H9 (cell line): ENCODE measurements around the gene CAPN12. TPM values are rescaled to one million over a fixed set of nuclear protein-coding genes. Genes with fewer than 3 reads are reported as not detected.
A peak's percentile ranks its signal among the peaks of the same experiment; 100 is the strongest.

Experiments
- DNase-seq: peaks from one replicate; pipeline ENCODE4 v3.0.0-alpha.2; 2017
- H2AFZ ChIP-seq: one replicate; pipeline ENCODE4 v1.6.1; 2013; ENCODE audit warnings: mild to moderate bottlenecking, low read length, control low read depth, moderate library complexity
- H2AK5ac ChIP-seq: 2 replicates; pipeline ENCODE4 v1.6.1; 2013; ENCODE audit warnings: low read length, control low read depth, mixed read lengths; ENCODE audit not compliant: insufficient read length
- H2BK120ac ChIP-seq: one replicate; pipeline ENCODE4 v1.6.1; 2013; ENCODE audit warnings: low read depth, mild to moderate bottlenecking, low read length, control low read depth, inconsistent platforms; ENCODE audit not compliant: poor library complexity, severe bottlenecking
- H2BK12ac ChIP-seq: 2 replicates; pipeline ENCODE4 v1.6.1; 2013; ENCODE audit warnings: low read length, control low read depth, mixed read lengths, low read depth; ENCODE audit not compliant: insufficient read length
- H2BK15ac ChIP-seq: 2 replicates; pipeline ENCODE4 v1.6.1; 2013; ENCODE audit warnings: low read depth, low read length, control low read depth
- H2BK20ac ChIP-seq: one replicate; pipeline ENCODE4 v1.6.1; 2013; ENCODE audit warnings: low read depth, mild to moderate bottlenecking, low read length, control low read depth, inconsistent platforms; ENCODE audit not compliant: poor library complexity, severe bottlenecking
- H2BK5ac ChIP-seq: 2 replicates; pipeline ENCODE4 v1.6.1; 2013; ENCODE audit warnings: low read length, control low read depth, mixed read lengths; ENCODE audit not compliant: insufficient read length
- H3K14ac ChIP-seq: 2 replicates; pipeline ENCODE4 v1.6.1; 2013; ENCODE audit warnings: low read length, control low read depth; ENCODE audit not compliant: insufficient read depth
- H3K18ac ChIP-seq: 2 replicates; pipeline ENCODE4 v1.6.1; 2013; ENCODE audit warnings: low read depth, mild to moderate bottlenecking, mixed read lengths, low read length, control low read depth; ENCODE audit not compliant: insufficient read length
- H3K23ac ChIP-seq: 2 replicates; pipeline ENCODE4 v1.6.1; 2013; ENCODE audit warnings: low read length, control low read depth, mixed read lengths, low read depth; ENCODE audit not compliant: insufficient read length
- H3K23me2 ChIP-seq: 2 replicates; pipeline ENCODE4 v1.6.1; 2013; ENCODE audit warnings: low read depth, mild to moderate bottlenecking, mixed read lengths, low read length, control low read depth; ENCODE audit not compliant: insufficient read length, poor library complexity, severe bottlenecking
- H3K27ac ChIP-seq: 2 replicates; pipeline ENCODE4 v1.5.1; 2013; ENCODE audit warnings: low read length, control low read depth, mixed read lengths, low read depth; ENCODE audit not compliant: insufficient read length
- H3K27me3 ChIP-seq: 2 replicates; pipeline ENCODE4 v1.6.1; 2013; ENCODE audit warnings: low read length, control low read depth, inconsistent platforms; ENCODE audit not compliant: insufficient read depth
- H3K4ac ChIP-seq: 2 replicates; pipeline ENCODE4 v1.6.1; 2013; ENCODE audit warnings: low read depth, mild to moderate bottlenecking, control low read depth, inconsistent platforms, low read length, moderate library complexity
- H3K4me1 ChIP-seq: 2 replicates; pipeline ENCODE4 v1.6.1; 2013; ENCODE audit warnings: low read length, control low read depth, inconsistent platforms; ENCODE audit not compliant: insufficient read depth
- H3K4me2 ChIP-seq: 2 replicates; pipeline ENCODE4 v1.6.1; 2013; ENCODE audit warnings: low read length, control low read depth, mixed read lengths; ENCODE audit not compliant: insufficient read length, insufficient read depth
- H3K56ac ChIP-seq: 2 replicates; pipeline ENCODE4 v1.6.1; 2013; ENCODE audit warnings: low read depth, mild to moderate bottlenecking, mixed read lengths, low read length, control low read depth; ENCODE audit not compliant: insufficient read length
- H3K79me1 ChIP-seq: 2 replicates; pipeline ENCODE4 v1.6.1; 2013; ENCODE audit warnings: low read depth, mild to moderate bottlenecking, moderate library complexity, low read length, control low read depth, inconsistent platforms; ENCODE audit not compliant: insufficient read depth, poor library complexity, severe bottlenecking
- H3K79me2 ChIP-seq: 2 replicates; pipeline ENCODE4 v1.6.1; 2013; ENCODE audit warnings: low read length, control low read depth, inconsistent platforms; ENCODE audit not compliant: insufficient read depth
- H3K9ac ChIP-seq: 2 replicates; pipeline ENCODE4 v1.6.1; 2013; ENCODE audit warnings: low read length, control low read depth, mixed read lengths; ENCODE audit not compliant: insufficient read length; ENCODE audit errors: extremely low read depth
- H3K9me3 ChIP-seq: one replicate; pipeline ENCODE4 v1.6.1; 2013; ENCODE audit warnings: low read depth, low read length, inconsistent platforms; ENCODE audit not compliant: control insufficient read depth
- H3T11ph ChIP-seq: one replicate; pipeline ENCODE4 v1.6.1; 2013; ENCODE audit warnings: mild to moderate bottlenecking, low read length, control low read depth, inconsistent platforms
- H4K20me1 ChIP-seq: one replicate; pipeline ENCODE4 v1.6.1; 2013; ENCODE audit not compliant: control insufficient read depth, insufficient read length, insufficient read depth
- H4K5ac ChIP-seq: 2 replicates; pipeline ENCODE4 v1.6.1; 2013; ENCODE audit warnings: low read depth, mild to moderate bottlenecking, mixed read lengths, low read length, control low read depth; ENCODE audit not compliant: insufficient read length
- H4K8ac ChIP-seq: replicated peaks from 2 replicates; pipeline ENCODE4 v1.6.1; 2013; ENCODE audit warnings: low read length, control low read depth, mixed read lengths, low read depth; ENCODE audit not compliant: insufficient read length
- H4K91ac ChIP-seq: 2 replicates; pipeline ENCODE4 v1.6.1; 2013; ENCODE audit warnings: low read depth, mild to moderate bottlenecking, moderate library complexity, mixed read lengths, low read length, control low read depth; ENCODE audit not compliant: insufficient read length
- H3K27ac Mint-ChIP-seq, 3 experiments: 2 replicates in 2 of 3; 3 replicates in 1 of 3; pipeline ENCODE4 v1.8.0; 2020 to 2021; ENCODE audit warnings: mixed read lengths in 3 of 3, mild to moderate bottlenecking in 1 of 3, moderate library complexity in 1 of 3
- H3K27me3 Mint-ChIP-seq: 2 replicates; pipeline ENCODE4 v1.8.0; 2021; ENCODE audit warnings: low read depth, mild to moderate bottlenecking, moderate library complexity, mixed read lengths
- H3K36me3 Mint-ChIP-seq, 3 experiments: 2 replicates in 2 of 3; 3 replicates in 1 of 3; pipeline ENCODE4 v1.8.0; 2020 to 2021; ENCODE audit warnings: low read depth in 3 of 3, mixed read lengths in 3 of 3; ENCODE audit not compliant: insufficient read depth in 1 of 3
- H3K4me1 Mint-ChIP-seq, 2 experiments: 2 replicates each; pipeline ENCODE4 v1.8.0; 2020; ENCODE audit warnings: mixed read lengths in 2 of 2
- H3K4me3 Mint-ChIP-seq, 2 experiments: 2 replicates in 1 of 2; 3 replicates in 1 of 2; pipeline ENCODE4 v1.8.0; 2020 to 2021; ENCODE audit warnings: mild to moderate bottlenecking in 2 of 2, mixed read lengths in 2 of 2, moderate library complexity in 1 of 2
- H3K9me3 Mint-ChIP-seq, 2 experiments: 2 replicates in 1 of 2; 3 replicates in 1 of 2; pipeline ENCODE4 v1.8.0; 2020; ENCODE audit warnings: mild to moderate bottlenecking in 2 of 2, mixed read lengths in 2 of 2, moderate library complexity in 1 of 2
- WGBS: extraction: QIAGEN DNeasy Blood & Tissue Kit; methylation state at CpG from one replicate; pipeline ENCODE4 v1.1.7; 2013; ENCODE audit warnings: missing lambda C conversion rate, low lambda C conversion rate, mixed read lengths; ENCODE audit not compliant: insufficient read length; ENCODE audit errors: extremely low coverage; 5-methylcytosine and 5-hydroxymethylcytosine counted together
- total RNA-seq: library from RNA; stranded (reverse); gene quantifications from 2 replicates; pipeline ENCODE4 v1.2.1, GENCODE V29; 2021
- TF ChIP-seq, protein P1 (sequence below): fragments of 200-600 bp; sonication (generic); conservative IDR thresholded peaks from 3 replicates; pipeline ENCODE4 v1.8.0; 2021; ENCODE audit warnings: antibody characterized with exemption, mild to moderate bottlenecking

Gene CAPN12
- total RNA-seq, 1 experiment from 2014 or later, result 10.5 TPM

DNA sequence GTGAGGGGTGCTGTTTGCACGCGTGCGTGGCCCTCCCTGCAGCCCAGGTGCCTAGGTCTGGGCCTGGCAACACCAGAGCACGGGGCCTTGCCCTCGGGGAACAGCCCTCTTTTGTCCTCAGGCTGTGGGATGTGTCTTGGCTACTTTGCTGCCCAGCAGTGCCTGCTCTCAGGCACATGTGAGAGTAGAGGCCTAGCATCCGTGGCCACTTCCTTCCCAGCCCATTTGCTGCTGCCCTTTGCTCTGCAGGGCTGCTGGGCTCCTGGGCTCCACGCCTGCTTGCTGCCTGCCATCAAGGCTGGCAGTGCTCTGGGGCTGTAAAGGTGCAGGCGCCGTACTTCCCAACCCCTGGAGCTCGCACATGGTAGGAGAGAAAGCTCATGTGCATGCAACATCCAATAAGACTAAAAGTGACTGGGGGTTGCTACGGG is 46.6 kb downstream of the CAPN12 start:
- Mint-ChIP-seq H3K27ac (peak overlapping the region; percentile 81 to 94 (median 92); a peak in 5 of 7 replicates), H3K36me3 (peaks cover 12 to 44% (median 30%) of the 10 kb centered on the region in 3 experiments; a peak in 6 of 7 replicates), H3K9me3 (no peaks in the 10 kb centered on the region), H3K4me1 (peaks cover 41 to 49% of the 10 kb centered on the region in 2 experiments), H3K4me3 (no peak overlapping the region; a peak in 1 of 5 replicates), H3K27me3 (no peaks in the 10 kb centered on the region; the same call in 1 of the 2 replicates)
- no CpG with 5 or more reads among the region's 11 CpGs for WGBS
- Histone ChIP-seq H3K27me3 (no peaks in the 10 kb centered on the region), H2AK5ac (no peak overlapping the region), H3K4ac (no peak overlapping the region), H3K23me2 (no peaks in the 10 kb centered on the region), H3K14ac (no peak overlapping the region; the same call in 1 of the 2 replicates), H2BK15ac (no peak overlapping the region), H3K56ac (no peak overlapping the region), H2AFZ (no peak overlapping the region), H3K79me1 (peaks cover 2% of the 10 kb centered on the region), H4K20me1 (no peaks in the 10 kb centered on the region), H2BK20ac (no peak overlapping the region), H2BK120ac (no peak overlapping the region), H3K27ac (no peak overlapping the region), H2BK12ac (no peak overlapping the region), H3K79me2 (peaks cover 18% of the 10 kb centered on the region; the same call in 1 of the 2 replicates), H3T11ph (no peak overlapping the region), H2BK5ac (no peak overlapping the region), H3K4me1 (peaks cover 11% of the 10 kb centered on the region; the same call in 1 of the 2 replicates), H3K18ac (no peak overlapping the region), H4K5ac (no peak overlapping the region), H3K9ac (no peak overlapping the region), H3K9me3 (no peaks in the 10 kb centered on the region), H4K8ac (no peak overlapping the region), H4K91ac (no peak overlapping the region), H3K23ac (no peak overlapping the region), H3K4me2 (no peak overlapping the region)
- DNase-seq, result no peak
- TF ChIP-seq, protein P1, sequence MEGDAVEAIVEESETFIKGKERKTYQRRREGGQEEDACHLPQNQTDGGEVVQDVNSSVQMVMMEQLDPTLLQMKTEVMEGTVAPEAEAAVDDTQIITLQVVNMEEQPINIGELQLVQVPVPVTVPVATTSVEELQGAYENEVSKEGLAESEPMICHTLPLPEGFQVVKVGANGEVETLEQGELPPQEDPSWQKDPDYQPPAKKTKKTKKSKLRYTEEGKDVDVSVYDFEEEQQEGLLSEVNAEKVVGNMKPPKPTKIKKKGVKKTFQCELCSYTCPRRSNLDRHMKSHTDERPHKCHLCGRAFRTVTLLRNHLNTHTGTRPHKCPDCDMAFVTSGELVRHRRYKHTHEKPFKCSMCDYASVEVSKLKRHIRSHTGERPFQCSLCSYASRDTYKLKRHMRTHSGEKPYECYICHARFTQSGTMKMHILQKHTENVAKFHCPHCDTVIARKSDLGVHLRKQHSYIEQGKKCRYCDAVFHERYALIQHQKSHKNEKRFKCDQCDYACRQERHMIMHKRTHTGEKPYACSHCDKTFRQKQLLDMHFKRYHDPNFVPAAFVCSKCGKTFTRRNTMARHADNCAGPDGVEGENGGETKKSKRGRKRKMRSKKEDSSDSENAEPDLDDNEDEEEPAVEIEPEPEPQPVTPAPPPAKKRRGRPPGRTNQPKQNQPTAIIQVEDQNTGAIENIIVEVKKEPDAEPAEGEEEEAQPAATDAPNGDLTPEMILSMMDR, result no peak
